HPDE6-E6E7 (cell line): ENCODE data around the gene NEU4.
"Not testable (repeated sequence)": the region's sequence is repeated elsewhere in the genome, so short reads cannot be mapped to it uniquely, and the experiment has no call there.

Source experiments
- DNase-seq: peaks from one replicate; pipeline ENCODE4 v3.0.0; 2011; ENCODE audit warnings: missing footprints; ENCODE audit errors: extremely low spot score

NEU4 gene

DNA sequence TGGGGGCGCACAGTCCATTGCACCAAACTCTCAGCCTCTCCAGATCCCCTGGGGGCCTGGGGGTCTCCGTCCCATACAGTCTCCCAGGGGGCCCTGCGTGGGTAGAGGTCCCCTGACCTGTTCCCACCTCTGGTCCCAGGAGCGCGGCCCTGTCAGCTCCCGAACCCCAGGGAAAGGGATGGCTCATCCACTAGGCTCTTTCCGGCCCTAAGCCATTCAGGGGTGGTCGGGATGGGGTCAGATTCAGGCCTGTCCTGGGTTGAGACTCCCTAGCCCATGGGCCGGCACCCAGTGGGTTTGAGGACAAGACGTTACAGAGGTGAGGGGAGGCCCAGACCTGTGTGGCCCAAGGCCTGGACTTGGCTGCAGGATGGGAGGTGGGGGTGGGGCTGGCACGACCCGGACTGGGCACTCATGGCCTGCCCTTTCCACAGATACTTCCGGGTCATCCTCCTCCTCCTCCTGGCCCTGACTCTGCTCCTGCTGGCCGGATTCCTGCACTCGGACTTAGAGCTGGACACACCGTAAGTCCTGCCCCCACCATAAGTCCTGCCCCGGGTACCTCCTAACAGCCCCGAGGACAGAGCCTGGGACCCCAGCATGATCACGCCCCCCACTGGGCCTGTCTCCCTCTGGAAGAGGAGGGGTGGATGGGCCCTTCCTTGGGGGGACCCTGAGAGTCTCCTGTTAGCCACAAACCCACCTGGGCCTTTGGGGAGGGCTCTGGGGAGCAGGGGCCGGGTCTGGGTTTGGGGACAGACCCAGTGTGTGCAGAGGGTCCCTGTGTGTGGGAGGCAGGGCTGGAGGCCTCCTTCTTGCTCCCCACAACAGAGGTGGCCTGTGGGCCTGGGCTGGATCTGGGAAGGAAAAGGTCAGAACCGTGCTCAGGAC is 10.1 kb upstream of the NEU4 start:
- DNase-seq = no peak

DNA sequence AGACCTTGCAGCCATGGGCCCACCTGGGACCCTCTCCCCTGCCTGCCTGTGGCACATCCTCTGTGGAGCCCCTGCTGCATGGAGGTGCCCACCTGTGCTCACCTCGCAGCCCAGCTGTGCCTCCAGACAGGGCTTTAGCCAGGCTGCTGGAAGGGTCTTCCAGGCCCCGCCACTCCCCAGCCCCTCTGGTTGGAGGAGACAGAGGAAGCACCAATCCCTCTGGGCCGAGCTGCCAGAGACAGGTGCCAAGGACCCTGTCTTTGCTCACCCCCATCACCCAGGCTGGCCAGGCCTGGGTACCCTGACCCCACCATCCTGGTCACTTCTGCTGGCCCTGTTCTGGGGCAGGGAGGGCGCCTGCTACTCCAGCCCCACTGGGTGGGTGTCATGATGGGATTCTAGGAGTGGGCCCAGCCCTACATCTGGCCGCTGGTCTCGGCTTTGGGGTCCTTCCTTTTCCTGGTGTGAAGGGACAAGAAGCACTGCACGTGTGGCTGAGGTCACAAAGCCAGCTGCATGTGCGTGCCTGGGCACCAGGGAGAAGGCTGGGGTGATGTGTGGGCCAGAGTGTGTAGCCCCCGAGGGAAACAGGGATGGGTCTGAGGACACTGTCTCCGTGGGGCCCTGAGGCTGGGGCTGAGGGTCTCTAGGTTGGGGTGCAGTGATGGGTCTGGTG is 9.3 kb upstream of the NEU4 start:
- DNase-seq = no peak

DNA sequence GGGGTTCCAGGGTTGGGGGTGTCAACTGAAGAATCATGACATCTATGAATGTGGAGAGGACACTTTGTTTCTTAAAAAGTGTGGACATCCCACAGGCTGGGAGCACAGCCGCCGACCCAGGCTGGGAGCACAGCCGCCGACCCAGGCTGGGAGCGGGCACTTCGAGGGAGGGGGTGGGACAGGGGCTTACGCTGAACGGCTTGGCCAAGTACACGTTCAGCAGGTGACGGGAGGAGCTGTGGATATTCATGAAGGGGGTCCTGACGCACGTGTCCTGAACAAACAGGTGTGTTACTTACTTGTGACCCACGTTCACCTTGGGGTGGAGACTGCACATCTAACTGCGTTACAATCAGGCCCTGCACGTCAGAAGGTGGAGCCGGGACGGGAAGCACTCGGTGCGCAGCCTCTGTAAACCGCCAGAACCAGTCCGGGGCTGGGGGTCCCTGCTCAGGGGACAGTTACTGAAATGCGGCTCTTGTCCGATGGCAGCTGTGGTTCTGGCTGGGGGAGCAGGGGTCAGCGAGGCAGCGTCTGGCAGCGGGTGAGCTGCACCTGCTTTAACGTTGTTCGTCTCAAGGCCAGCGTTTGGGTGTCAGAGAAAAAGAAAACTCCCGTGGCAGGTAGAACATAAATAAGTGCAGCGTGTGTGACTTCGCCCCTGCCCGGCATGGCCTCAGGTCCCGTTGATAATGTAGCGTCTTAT is 8.6 kb upstream of the NEU4 start:
- DNase-seq = not testable (repeated sequence)

DNA sequence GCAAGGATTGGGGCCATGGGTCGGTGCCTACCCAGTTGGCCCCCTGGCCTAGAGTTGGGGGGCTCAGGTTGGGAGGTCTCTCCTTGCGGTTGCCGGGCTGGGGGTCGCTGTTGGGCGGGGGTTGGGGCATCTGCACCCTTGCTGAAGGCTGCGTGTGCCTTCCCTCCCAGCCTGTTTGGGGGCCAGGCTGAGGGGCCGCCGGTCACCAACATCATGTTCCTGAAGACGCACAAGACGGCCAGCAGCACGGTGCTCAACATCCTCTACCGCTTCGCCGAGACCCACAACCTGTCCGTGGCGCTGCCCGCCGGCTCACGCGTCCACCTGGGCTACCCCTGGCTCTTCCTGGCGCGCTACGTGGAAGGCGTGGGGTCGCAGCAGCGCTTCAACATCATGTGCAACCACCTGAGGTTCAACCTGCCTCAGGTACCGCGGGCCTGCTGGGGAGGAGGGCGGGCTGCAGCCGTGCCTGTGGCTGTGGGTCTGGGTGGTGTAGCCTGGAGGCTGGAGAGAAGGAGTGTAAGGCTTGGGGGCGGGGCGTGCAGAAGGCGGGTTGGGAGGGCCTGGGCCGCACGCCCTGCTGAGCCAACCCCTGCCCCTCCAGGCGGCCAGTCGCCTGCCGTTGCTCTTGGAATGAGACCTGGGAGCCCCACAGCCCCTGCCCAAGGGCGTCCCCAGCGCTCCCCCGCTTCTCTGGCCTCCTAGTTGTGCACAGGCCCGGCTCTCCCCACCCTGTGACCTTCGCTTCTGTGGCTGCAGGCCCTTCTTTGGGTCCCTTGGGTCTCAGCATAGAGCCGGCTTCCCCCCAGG is 7.2 kb upstream of the NEU4 start:
- DNase-seq = no peak

DNA sequence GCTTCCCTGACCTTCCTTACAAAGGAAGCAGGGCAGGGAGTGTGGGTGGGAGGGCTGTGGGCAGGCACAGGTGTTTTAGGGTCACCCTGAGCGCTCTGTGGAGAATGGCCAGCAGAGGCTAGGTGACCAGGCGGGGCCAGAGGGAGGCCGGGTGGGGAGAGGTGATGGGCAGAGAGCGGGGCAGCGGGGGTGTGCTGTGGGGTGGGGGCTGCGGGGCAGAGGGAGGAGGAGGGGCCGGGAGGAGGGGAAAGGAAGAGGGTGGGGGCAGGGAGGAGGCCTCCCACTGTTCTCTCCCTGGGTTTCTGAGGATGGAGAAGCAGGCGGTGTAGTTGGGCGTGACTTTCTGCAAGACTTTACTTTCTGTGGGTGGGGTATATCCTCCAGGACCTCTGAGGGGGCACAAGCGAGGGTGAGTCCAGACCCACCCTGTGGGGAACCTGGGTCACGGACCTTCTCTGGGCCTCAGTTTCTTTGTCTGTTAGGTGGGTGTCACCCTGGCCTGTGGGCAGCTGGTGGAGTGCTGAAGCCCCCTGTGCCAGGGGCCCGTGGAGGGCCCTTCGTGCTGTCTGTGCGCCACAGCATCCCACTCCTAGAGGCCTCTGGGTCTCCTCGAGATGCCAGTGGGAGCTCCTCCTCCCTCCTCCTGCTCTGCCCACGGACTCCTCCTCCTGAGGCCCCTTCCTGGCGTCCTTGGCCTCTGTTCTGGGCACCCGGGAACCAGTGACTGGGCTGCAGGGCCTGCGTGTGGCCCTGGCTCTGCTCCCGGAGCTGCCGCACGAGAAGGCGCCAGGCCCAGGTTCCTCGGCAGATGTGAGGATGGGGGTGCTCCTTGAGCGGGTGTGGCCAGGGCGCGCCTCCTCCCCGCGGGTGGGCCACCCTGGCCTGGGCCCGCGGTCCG is 6.3 kb upstream of the NEU4 start:
- no peak for DNase-seq

DNA sequence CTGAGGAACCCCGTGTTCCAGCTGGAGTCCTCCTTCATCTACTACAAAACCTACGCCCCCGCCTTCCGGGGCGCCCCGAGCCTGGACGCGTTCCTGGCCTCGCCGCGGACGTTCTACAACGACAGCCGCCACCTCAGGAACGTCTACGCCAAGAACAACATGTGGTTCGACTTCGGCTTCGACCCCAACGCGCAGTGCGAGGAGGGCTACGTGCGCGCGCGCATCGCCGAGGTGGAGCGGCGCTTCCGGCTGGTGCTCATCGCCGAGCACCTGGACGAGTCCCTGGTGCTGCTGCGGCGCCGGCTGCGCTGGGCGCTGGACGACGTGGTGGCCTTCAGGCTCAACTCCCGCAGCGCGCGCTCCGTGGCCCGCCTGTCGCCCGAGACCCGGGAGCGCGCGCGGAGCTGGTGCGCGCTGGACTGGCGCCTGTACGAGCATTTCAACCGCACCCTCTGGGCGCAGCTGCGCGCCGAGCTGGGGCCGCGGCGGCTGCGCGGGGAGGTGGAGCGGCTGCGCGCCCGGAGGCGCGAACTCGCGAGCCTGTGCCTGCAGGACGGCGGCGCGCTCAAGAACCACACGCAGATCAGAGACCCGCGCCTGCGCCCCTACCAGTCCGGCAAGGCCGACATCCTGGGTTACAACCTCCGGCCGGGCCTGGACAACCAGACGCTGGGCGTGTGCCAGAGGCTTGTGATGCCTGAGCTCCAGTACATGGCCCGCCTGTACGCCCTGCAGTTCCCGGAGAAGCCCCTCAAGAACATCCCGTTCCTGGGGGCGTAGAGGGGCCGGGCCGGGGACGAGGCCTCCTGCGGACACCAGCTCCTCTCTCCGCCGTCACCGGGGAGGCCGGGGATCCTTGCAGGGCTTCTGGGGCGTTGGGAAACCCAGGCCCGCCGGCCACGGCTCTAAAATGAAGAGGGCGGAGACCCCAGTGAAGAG is 5.3 kb upstream of the NEU4 start:
- no peak for DNase-seq

DNA sequence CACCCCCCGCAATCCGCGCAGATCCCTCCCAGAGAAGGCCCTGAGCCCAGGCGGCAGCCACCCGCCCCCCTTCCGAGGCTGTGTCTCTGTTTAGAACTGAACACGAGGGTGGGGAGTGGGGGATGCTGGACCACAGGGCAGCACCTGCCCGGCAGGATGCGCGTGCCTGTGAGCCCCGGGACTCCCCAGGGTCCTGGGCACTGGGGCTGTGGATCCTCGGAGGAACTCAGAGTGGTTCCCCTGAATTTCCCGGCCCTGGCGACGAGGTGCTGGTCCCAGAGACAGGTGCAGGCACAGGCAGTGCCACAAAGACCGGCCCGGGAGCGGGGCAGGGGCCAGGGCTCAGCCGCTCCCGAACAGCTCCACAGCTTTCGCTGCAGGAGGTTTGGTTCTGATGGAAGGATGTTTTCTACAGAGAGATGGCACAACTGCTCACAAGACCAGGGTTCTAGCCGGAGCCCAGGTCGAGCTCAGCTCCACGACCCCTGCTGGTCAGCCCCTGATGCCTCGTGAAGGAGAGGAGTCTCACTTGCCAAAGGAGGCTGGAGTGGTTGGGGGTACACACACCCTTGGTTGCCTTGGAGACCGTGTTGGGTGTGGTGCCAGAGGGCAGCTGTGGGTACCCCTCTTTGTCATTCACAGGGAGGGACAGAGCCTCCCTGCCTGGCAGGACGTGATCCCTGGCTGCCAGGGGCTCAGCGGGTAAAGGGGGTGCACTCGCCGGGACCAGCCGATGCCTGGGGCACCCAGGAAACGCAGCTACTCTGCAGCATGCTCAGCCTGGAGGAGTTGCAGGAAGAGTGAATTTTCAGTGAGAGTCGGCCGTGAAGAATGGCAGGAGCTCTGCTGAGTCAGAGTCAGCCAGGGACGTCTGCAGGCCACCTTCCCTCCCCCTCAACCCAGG is 4.4 kb upstream of the NEU4 start:
- DNase-seq = no peak

DNA sequence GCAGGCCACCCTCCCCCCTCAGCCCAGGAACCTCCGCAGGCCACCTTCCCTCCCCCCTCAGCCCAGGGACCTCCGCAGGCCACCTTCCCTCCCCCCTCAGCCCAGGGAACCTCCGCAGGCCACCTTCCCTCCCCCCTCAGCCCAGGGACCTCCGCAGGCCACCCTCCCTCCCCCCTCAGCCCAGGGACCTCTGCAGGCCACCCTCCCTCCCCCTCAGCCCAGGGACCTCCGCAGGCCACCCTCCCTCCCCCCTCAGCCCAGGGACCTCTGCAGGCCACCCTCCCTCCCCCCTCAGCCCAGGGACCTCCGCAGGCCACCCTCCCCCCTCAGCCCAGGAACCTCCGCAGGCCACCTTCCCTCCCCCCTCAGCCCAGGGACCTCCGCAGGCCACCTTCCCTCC is 2.8 kb upstream of the NEU4 start:
- DNase-seq = not testable (repeated sequence)

DNA sequence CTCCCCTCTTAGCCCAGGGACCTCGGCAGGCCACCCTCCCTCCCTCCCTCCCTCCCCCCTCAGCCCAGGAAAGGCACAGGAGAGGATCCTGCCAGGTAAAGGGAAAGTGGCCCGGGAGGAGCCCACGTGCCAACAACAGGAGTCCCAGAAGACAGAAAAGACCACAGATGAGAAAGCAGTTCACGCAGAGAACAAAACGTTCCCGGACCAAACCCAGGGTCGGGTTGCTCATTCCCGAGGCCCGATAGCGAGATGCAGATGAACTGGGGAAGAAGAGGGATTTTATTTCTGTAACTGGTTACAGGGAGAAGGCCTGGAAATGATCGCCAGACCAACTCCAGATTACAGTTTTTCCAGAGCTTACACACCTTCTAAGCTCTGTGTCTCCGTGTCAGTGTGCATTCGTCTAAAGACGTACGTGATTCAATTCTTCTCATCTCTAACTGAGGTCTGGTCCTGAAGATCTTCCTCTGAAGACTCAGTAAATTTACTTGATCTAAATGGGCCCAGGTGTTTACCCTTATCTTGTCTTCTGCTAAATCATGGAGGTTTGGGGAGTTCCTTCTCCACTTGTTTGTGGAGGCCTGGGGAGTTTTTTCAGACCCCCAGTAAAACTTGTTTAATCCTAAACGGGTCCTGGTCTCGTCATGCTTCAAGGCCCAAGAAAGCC is 807 bp upstream of the NEU4 start:
- no peak for DNase-seq

DNA sequence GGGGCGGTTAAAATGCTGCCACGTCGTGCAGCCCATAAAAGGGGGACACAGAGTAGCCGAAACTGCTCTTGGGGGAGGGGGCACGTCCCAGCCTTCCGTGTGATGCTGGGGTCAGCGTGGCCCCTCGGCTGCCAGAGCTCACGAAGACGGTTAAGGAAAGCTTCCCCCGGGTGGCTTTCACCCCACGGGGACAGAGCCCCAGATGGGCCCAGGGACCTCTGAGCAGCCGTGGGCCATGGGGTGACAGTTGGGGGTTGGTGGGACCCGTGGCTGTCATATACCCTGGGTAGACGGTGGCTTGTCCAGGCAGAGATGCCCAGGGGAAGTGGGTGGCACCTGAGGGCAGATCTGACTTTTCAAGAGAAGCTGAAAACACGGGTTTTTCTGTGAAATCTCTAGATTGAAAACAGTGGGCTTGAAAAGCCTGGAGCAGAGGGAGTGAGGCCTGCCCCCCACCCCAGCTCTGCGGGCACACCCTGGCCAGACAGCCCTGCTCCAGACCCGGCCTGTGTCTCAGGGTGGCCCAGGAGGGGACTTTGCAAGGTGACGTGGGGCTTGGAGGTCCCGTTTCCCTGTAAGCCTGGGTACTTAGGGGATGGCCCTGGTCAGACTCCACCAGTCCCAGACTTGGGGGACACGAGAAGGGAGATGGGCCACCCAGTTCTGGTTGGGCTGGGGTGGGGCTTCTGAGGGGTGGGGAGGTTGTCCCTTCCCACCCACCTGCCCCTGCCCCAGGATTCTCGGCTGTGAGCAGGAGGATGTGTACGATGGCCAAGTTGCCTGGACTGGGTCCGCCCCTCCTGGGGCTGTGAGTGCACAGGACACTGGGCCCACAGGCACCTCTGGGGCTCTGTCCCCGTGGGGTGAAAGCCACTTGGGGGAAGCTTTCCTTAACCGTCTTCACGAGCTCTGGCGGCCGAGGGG is 652 bp downstream of the NEU4 start:
- DNase-seq = no peak

DNA sequence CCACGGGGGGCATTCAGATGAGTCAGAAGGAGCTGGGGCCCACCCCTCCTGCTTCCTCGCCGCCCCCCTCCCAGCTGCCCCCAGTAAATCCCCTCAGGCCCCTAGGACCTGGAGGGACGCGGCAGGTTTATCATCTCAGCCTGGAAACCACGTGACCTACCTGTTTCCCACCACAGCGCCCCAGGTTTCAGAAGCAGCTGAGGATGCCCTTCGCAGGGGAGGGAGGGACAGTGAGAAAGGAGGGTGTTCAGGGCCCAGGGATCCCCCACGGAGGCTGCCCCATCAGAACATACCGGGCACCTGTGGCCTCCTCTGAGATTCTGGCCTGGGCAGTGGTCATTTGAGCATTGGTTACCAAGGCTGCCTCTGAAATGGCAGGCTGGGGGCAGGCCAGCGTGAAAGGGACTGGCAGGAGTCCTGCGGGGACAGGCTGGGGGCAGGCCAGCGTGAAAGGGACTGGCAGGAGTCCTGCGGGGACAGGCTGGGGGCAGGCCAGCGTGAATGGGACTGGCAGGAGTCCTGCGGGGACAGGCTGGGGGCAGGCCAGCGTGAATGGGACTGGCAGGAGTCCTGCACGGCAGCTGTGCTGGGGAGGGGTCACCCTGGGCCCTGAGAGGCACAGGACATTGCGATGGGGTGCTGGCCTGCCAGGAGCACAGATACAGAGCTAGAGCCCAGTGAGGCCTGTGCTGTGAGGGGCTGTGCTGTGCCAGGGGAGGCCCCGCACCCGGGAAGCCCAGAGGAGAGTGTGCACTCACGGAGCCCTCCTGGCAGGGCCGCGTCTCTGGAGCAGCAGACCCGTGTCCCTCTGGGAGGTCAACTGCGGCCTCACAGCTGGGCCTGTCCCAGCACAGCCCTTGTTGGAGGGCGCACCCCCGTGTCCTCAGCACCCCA is 1.6 kb downstream of the NEU4 start:
- no peak for DNase-seq

DNA sequence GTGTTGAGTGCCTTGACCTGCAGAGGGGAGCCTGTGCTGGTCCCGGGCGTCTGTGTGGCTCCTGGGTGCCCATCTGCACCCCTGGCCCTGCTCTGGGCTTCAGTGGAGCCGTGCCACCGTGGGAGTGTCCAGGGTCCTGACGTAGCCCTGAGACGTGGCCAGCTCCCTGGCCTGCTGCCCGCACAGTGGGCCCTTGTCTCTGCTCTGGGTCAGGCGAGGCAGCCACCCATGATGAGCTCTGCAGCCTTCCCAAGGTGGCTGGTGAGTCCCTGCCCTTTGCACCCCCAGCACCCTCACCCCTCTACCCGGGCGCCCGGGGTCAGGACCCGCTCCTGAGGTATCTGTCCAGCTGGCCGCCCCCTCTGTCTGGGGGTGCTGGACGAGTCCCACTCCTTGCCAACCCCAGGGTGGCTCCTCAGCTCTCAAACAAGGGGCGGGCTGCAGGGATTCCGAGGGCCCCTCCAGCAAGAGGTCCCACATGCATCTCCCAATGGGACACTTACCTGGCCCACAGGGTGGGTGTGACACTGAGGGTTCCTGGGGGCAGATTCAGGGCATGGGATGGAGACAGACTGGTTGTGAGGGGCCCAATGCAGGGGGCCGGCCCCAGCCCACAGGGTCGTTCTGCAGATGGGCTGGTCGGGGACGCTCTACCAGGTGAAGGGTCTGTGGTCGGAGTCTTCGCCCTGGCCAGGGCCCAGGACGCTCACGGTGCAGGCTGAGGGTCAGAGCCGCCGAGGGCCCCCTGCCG is 2.4 kb downstream of the NEU4 start:
- DNase-seq = no peak

DNA sequence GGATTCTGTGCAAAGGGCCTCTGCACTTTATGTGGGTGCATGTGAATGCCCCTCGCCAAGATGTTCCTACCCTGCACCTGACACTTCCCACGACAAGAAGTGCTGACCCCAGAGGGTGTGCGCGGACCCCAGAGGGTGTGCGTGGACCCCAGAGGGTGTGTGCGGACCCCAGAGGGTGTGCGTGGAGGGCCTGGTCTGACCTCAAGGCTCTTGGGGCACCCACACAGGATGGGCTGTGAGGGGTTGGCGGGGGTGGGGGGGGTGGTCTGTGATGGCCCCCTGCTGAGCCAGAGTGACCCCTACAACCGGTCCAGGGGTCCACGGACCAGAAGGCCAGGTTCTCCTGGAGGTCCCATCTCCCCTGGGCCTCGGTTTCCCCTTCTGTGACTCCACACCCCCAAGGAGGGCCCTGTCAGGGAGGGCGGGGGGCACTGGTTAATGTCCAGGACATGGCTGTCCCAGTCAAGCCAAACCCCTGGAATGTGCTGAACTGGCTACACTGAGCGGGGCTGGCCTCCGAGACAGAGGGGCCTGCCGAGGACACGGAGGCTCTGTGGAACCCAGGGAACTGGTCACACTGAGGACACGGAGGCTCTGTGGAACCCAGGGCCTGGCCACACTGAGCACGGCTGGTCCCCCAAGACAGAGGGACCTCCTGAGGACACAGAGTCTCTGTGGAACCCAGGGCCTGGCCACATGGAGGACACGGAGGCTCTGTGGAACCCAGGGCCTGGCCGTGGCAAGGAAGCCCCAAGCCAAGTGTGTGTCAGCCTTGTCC is 3.1 kb downstream of the NEU4 start:
- DNase-seq = no peak
